CD4-positive, alpha-beta T cell treated with Interleukin-15 for 4 hours (primary cell): Measurements from ENCODE around the gene ZNF260.
A peak's percentile ranks its signal among the peaks of the same experiment; 100 is the strongest.

ENCODE experiments used
- DNase-seq: peaks from one replicate; pipeline ENCODE4 v3.0.0-alpha.2; 2020; ENCODE audit warnings: low spot score

ZNF260 gene

DNA sequence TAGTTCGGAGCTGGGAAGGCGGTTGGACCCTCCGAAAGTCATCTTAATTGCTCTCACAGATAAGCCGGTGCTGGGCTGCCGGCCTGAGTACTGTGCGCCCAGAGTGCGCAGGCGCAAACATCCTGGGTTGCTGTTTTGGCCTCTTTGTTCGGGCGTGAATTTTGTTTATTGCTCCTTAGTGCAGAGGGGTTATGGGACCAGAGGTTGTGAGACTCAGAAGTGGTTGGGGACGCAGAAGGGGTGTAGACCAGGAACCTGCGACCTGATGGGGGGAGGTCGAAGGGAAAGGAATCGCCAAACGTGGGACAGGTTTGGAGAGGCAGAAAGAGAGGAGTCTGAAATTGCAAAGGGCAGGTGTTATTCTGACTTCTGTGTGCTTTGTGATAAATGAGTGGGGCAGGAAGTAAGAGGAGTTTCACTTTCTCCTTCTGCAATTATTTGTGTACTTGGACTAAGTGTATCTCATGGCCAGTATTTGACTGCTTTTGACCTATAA, 38.1 kb downstream of the ZNF260 start:
- peak; percentile 81 for DNase-seq

DNA sequence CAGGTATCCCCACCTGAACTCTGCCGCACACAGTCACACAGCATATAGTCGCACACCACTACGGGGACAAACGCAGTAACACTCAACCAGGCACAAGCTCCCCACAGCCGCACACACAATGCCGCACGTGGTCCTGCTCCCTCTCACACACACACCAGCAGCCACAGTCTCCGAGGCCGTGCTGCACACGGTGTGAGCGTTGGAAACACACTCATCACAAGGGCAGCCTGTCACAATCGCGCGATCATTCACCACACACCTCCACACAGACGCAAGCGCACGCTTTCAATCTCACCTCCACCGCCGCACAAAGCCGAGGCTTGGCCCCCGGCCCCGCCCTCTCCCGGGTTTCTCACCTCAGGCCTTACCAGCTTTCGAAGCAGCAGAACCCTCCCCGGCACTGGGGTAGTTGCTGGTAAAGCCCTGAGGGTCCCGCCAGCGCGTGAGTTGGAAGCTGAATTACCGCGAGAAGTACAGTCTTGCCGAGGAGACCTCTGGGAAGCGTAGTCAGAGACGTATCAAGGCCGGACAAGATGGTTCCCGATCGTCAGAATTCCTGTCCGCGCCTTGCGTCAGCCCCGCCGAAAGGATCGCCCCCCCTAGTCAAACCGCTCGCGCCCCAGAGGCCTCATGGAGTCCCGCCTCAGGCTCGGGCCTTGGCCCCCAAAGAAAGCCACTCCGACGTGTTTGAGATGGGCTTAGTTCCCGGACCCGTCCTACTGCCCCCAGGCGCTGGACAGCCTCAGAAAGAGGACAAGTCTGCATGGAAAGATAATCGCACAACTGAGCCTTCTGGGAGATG, 38.8 kb downstream of the ZNF260 start, which contains the start of gene ZNF566:
Gene ZNF566, minus strand, starts transcription at position 444 of the 802 bp plus-strand sequence. CDS start 13,004 bp downstream, outside the sequence.
- DNase-seq = peak; percentile 95

DNA sequence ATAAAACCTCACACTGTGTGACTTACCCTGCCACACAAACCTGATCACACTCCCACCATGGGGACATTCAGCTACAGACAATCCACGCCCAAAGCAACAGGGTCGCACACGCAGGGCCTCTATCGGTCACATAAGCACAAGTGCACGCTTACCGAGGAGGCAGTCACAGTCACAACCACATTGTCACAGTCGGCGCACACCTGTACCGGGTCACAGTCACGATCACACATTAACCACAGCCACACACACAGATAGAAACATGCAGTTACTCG, 39.3 kb downstream of the ZNF260 start:
- DNase-seq = peak; percentile 46

DNA sequence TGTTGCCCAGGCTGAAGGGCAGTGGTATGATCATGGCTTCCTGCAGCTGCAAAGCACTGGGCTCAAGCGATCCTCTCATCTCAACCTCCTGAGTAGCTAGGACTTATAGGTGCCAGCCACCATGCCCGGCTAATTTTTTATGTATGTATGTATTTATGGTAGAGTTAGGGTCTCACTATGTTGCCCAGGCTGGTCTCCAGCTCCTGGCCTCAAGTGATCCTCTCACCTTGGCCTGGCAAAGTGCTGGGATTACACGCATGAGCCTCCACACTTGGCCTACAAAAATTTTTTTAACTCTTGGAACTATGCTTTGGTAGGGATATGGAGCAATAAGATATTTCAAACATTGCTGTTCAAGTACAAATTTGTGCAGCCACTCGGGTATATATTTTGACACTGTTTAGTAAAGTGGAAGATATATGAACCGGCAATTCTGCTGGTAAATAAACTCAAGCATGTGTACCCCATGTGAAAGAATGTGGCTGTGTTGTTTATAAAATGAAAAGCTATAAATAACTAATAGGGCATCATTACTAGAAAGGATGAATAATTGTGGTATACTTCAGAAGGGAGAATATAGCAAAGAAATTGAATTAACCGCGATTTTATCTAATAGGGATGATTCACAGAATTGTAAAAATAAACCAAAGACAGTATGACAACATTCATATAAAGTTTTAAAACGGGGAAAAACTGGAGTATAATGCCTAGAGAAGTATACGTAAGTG, 39.8 kb downstream of the ZNF260 start:
- no peak for DNase-seq

DNA sequence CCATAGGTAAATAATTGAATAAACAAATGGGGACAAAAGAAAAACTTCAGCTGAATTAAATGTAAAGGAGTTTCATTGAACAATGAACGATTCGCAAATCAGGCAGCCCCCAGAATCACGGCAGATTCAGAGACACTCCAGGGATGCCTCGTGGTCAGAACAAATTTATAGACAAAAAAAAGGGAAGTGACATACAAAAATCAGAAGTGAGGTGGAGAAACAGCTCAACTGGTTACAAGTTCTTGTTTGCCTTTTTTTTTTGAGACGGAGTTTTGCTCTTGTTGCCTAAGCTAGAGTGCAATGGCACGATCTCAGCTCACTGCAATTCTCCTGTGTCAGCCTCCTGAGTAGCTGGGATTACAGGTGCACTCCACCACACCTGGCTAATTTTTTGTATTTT, 44.4 kb downstream of the ZNF260 start:
- DNase-seq = no peak

DNA sequence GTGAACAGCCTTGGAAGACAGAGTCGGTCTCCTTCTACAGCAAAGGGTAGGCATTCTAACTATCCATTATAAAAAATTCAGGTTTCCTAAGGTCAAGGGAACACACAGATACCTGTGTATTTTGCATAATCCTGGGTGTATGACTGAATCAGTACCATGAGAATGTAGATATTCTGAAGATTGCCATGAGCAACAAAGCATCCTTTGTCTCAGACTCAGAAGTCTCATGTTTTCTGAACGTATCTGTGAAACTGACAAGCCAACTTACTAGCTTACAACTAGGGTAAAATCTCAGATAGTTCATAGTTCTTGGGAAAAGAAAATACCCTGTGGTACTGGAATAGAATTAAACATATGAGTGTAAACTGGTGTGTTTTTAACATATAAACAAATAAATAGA, 45.2 kb downstream of the ZNF260 start:
- no peak for DNase-seq
